Measurements from ENCODE around the gene EXOC7.

GRCh38 chr17:76090517-76091129 is 13.0 kb downstream of the EXOC7 start:
- TF ChIP-seq CTCF (IDR thresholded peaks at IDR 0.05): no peak
- no peak for TF ChIP-seq POLR2A (IDR thresholded peaks at IDR 0.05)
